Osteocyte (in vitro differentiated cells): ENCODE measurements around the gene ASMTL. TPM values are rescaled to one million over a fixed set of nuclear protein-coding genes. Genes with fewer than 3 reads are reported as not detected.

Experiments
- DNase-seq: peaks from one replicate; pipeline ENCODE4 v3.0.0; 2021; ENCODE audit warnings: mixed read lengths; ENCODE audit not compliant: unreplicated experiment; ENCODE audit errors: extremely low spot score
- H3K27ac Mint-ChIP-seq: one replicate; pipeline ENCODE4 v1.8.0; 2021; ENCODE audit warnings: mild to moderate bottlenecking, mixed read lengths; ENCODE audit not compliant: unreplicated experiment
- H3K27me3 Mint-ChIP-seq: one replicate; pipeline ENCODE4 v1.8.0; 2021; ENCODE audit warnings: mixed read lengths; ENCODE audit not compliant: unreplicated experiment
- H3K36me3 Mint-ChIP-seq: one replicate; pipeline ENCODE4 v1.8.0; 2021; ENCODE audit warnings: mixed read lengths; ENCODE audit not compliant: unreplicated experiment
- H3K4me1 Mint-ChIP-seq: one replicate; pipeline ENCODE4 v1.8.0; 2021; ENCODE audit warnings: mixed read lengths; ENCODE audit not compliant: unreplicated experiment
- H3K4me3 Mint-ChIP-seq: one replicate; pipeline ENCODE4 v1.8.0; 2021; ENCODE audit warnings: mild to moderate bottlenecking, moderate library complexity, mixed read lengths; ENCODE audit not compliant: unreplicated experiment
- H3K9me3 Mint-ChIP-seq: one replicate; pipeline ENCODE4 v1.8.0; 2021; ENCODE audit warnings: mixed read lengths; ENCODE audit not compliant: unreplicated experiment
- total RNA-seq: library from RNA; stranded (reverse); gene quantifications from 2 replicates; pipeline ENCODE4 v1.2.1, GENCODE V29; 2021
- TF ChIP-seq, protein P1 (sequence below): fragments of 200-600 bp; sonication (generic); IDR thresholded peaks from 2 replicates; pipeline ENCODE4 v1.5.0; 2021; ENCODE audit warnings: antibody characterized with exemption, mild to moderate bottlenecking, moderate library complexity

Gene ASMTL
- total RNA-seq, 1 donor from 2014 or later = 33.3 TPM

DNA sequence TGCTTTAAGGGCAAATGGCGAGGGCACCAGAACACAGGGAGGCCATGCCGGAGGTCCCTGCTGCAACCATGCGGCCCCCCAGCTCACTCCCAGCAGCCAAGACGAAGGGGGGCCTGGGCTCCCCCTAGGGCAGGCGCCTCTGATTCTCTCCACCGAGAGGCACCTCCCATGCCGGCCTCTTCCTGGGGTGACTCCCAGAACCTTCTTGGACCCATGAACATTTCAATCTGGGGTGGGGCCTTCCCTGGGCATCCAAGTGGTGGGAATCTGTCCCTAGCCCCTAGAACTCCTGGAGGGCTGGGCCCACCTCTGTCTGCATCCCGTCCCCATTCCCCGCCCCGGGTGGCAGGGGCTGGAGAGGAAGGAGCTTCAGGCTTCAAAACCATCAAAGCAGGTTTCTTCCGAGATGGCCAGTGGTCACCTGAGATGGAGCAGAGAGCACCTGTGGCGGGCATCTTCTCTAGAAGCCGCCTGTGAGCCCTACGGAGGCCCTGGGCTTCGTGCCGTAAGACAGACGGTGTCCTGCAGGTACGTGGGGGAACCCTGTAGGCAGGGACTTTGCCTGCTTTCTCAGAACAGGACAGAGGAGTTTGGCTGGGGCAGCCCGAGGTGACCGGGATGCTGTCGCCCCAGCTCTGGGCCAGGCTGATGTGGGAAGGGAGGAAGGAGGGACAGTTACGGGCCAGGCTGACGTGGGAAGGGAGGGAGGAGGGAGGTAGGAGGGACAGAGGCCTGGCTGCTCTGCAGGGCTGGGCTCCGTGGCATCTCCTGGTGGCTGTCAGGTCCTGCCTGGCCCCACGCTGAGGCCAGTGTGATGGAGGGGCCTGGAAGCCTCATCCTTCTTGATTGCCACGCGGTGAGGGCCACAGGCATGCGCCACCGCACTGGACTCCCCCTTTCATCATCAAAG lies 54.0 kb downstream of the ASMTL start:
- H3K27ac Mint-ChIP-seq = no peak overlapping the region
- peaks cover 1% of the 10 kb centered on the region for H3K36me3 Mint-ChIP-seq
- H3K9me3 Mint-ChIP-seq = no peaks in the 10 kb centered on the region
- H3K27me3 Mint-ChIP-seq = no peaks in the 10 kb centered on the region
- peaks cover 19% of the 10 kb centered on the region for H3K4me1 Mint-ChIP-seq
- no peak for DNase-seq
- no peak overlapping the region for H3K4me3 Mint-ChIP-seq
- TF ChIP-seq, protein P1, sequence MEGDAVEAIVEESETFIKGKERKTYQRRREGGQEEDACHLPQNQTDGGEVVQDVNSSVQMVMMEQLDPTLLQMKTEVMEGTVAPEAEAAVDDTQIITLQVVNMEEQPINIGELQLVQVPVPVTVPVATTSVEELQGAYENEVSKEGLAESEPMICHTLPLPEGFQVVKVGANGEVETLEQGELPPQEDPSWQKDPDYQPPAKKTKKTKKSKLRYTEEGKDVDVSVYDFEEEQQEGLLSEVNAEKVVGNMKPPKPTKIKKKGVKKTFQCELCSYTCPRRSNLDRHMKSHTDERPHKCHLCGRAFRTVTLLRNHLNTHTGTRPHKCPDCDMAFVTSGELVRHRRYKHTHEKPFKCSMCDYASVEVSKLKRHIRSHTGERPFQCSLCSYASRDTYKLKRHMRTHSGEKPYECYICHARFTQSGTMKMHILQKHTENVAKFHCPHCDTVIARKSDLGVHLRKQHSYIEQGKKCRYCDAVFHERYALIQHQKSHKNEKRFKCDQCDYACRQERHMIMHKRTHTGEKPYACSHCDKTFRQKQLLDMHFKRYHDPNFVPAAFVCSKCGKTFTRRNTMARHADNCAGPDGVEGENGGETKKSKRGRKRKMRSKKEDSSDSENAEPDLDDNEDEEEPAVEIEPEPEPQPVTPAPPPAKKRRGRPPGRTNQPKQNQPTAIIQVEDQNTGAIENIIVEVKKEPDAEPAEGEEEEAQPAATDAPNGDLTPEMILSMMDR = no peak

DNA sequence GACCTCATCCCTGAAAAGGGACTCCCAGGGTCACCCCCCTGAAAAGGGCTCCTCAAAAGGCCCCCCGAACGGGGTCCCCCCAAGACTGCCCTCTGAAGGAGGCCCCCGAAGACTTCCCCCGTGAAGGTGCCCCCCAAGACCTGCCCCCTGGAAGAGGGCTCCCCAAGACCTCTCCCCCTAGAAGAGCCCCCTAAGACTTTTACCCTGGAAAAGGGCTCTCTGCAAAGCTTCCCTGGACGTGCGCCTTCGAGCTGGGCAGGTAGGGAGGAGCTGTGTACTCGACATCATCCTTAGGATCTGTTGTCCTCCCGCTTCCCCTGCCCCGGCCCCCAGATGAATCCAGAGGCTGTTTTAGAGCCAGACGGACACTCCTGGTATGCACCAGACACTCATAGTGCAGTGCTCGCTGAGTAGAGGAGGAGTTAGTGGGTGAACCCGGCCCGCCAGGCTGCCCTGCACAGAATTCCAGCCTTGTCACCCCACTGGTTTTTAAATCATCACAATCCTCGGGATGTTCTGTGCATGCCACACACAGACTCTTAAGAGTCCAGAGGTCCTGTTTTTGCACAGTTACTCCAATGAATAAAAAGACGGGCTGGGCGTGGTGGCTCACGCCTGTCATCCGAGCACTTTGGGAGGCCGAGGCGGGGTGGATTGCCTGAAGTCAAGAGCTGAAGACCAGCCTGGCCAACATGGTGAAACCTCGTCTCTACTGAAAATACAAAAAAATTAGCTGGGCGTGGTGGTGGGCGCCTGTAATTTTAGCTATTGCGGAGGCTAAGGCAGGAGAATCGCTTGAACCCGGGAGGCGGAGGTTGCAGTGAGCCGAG lies 55.1 kb downstream of the ASMTL start:
- Mint-ChIP-seq H3K27ac (no peak overlapping the region), H3K36me3 (peaks cover 1% of the 10 kb centered on the region), H3K9me3 (no peaks in the 10 kb centered on the region), H3K4me3 (no peak overlapping the region), H3K27me3 (no peaks in the 10 kb centered on the region), H3K4me1 (peaks cover 27% of the 10 kb centered on the region)
- TF ChIP-seq, protein P1 = no peak
- no peak for DNase-seq

DNA sequence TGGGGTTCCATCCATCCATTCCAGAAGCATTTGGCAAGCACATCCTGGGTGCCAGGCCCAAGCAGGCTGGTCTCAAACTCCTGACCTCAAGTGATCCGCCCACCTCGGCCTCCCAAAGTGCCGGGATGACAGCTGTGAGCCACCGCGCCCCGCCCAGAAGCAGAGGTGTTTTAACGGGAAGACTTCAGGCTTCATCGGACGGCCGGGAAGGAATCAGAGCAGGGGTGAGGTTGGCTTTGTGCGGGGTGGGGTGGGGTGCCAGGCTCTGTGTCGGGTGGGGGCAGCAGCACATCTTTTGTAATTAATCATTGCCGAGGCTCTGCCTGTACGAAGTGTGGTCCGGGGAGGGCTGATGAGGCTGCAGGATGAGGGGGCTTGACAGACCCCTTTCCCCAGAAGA lies 55.7 kb downstream of the ASMTL start:
- TF ChIP-seq, protein P1 = no peak
- Mint-ChIP-seq H3K9me3 (no peaks in the 10 kb centered on the region), H3K27ac (no peak overlapping the region), H3K27me3 (no peaks in the 10 kb centered on the region), H3K4me1 (peaks cover 27% of the 10 kb centered on the region), H3K36me3 (peaks cover 1% of the 10 kb centered on the region), H3K4me3 (no peak overlapping the region)
- no peak for DNase-seq

DNA sequence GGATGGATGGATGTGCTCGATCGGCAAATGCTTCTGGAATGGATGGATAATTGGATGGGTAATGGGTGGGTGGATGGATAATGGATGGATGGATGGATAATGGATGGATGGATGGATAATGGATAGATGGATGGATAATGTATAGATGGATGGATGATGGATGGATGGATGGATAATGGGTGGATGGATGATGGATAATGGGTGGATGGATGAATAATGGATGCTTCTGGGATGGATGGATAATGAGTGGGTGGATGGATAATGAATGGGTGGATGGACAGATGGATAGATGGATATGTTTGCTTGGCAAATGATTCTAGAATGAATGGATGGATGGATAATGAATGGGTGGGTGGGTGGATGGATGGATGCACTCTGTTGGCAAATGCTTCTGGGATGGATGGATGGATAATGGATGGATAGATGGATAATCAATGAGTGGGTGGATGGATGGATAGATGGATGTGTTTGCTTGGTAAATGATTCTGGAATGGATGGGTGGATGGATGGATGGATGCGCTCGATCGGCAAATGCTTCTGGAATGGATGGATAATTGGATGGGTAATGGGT lies 57.0 kb downstream of the ASMTL start:
- Mint-ChIP-seq H3K4me1 (peaks cover 32% of the 10 kb centered on the region), H3K4me3 (no peak overlapping the region), H3K27ac (no peak overlapping the region), H3K36me3 (peaks cover 5% of the 10 kb centered on the region), H3K27me3 (no peaks in the 10 kb centered on the region), H3K9me3 (no peaks in the 10 kb centered on the region)
- TF ChIP-seq, protein P1 = no peak
- DNase-seq = no peak
